ENCODE measurements around the gene TUBGCP3. TPM values are rescaled to one million over a fixed set of nuclear protein-coding genes. Genes with fewer than 3 reads are reported as not detected.

Gene TUBGCP3
- total and polyA plus RNA-seq, 2 experiments from 2014 or later, result 12.8 to 40.2 TPM

GRCh38 chr13:112624040-112624439 lies 36.1 kb upstream of the TUBGCP3 start:
- peaks cover 2% of the 10 kb centered on the region; the same call in 1 of the 3 replicates for H3K4me1 Mint-ChIP-seq

More at GRCh38 chr13:112624040-112624439, 36.1 kb upstream of the TUBGCP3 start:
- Histone ChIP-seq H3K36me3 (ENCODE audit: insufficient read depth) (no peaks in the 10 kb centered on the region), H3K27me3 (ENCODE audit: insufficient read depth) (no peaks in the 10 kb centered on the region), H3K4me3 (no peak overlapping the region), H3K27ac (ENCODE audit: low read depth) (no peak overlapping the region), H3F3A (replicated peaks; ENCODE audit: low read depth) (no peaks in the 10 kb centered on the region), H3K4me1 (ENCODE audit: insufficient read depth) (no peaks in the 10 kb centered on the region), H4K20me1 (replicated peaks; ENCODE audit: insufficient read depth) (no peaks in the 10 kb centered on the region), H2AFZ (no peak overlapping the region), H3K79me2 (replicated peaks; ENCODE audit: insufficient read depth) (no peaks in the 10 kb centered on the region), H3K4me2 (no peak overlapping the region), H3K9me2 (ENCODE audit: insufficient read depth) (no peaks in the 10 kb centered on the region)
- H3K9me3 Mint-ChIP-seq, result no peaks in the 10 kb centered on the region
- TF ChIP-seq POLR2AphosphoS5 (IDR thresholded peaks at IDR 0.05; ENCODE audit: low read depth) (no peak), NANOG (IDR thresholded peaks at IDR 0.05; ENCODE audit: borderline replicate concordance) (no peak), ZNF331 (CRISPR knock-in tag; IDR thresholded peaks at IDR 0.05; ENCODE audit: low read depth) (no peak), JUNB (IDR thresholded peaks at IDR 0.05; ENCODE audit: unreplicated experiment) (no peak), EZH2 (IDR thresholded peaks at IDR 0.05; ENCODE audit: low read depth, unreplicated experiment) (no peak), STAT1 (IDR thresholded peaks at IDR 0.05; ENCODE audit: unreplicated experiment) (no peak), ETS1 (IDR thresholded peaks at IDR 0.05) (no peak), CREB1 (CRISPR knock-in tag; IDR thresholded peaks at IDR 0.05; ENCODE audit: low read depth) (no peak), EZH2phosphoT487 (IDR thresholded peaks at IDR 0.05; ENCODE audit: unreplicated experiment) (no peak)
- TF ChIP-seq, protein P1, sequence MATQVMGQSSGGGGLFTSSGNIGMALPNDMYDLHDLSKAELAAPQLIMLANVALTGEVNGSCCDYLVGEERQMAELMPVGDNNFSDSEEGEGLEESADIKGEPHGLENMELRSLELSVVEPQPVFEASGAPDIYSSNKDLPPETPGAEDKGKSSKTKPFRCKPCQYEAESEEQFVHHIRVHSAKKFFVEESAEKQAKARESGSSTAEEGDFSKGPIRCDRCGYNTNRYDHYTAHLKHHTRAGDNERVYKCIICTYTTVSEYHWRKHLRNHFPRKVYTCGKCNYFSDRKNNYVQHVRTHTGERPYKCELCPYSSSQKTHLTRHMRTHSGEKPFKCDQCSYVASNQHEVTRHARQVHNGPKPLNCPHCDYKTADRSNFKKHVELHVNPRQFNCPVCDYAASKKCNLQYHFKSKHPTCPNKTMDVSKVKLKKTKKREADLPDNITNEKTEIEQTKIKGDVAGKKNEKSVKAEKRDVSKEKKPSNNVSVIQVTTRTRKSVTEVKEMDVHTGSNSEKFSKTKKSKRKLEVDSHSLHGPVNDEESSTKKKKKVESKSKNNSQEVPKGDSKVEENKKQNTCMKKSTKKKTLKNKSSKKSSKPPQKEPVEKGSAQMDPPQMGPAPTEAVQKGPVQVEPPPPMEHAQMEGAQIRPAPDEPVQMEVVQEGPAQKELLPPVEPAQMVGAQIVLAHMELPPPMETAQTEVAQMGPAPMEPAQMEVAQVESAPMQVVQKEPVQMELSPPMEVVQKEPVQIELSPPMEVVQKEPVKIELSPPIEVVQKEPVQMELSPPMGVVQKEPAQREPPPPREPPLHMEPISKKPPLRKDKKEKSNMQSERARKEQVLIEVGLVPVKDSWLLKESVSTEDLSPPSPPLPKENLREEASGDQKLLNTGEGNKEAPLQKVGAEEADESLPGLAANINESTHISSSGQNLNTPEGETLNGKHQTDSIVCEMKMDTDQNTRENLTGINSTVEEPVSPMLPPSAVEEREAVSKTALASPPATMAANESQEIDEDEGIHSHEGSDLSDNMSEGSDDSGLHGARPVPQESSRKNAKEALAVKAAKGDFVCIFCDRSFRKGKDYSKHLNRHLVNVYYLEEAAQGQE (IDR thresholded peaks at IDR 0.05; ENCODE audit: unreplicated experiment), result no peak
- TF ChIP-seq, protein P2, sequence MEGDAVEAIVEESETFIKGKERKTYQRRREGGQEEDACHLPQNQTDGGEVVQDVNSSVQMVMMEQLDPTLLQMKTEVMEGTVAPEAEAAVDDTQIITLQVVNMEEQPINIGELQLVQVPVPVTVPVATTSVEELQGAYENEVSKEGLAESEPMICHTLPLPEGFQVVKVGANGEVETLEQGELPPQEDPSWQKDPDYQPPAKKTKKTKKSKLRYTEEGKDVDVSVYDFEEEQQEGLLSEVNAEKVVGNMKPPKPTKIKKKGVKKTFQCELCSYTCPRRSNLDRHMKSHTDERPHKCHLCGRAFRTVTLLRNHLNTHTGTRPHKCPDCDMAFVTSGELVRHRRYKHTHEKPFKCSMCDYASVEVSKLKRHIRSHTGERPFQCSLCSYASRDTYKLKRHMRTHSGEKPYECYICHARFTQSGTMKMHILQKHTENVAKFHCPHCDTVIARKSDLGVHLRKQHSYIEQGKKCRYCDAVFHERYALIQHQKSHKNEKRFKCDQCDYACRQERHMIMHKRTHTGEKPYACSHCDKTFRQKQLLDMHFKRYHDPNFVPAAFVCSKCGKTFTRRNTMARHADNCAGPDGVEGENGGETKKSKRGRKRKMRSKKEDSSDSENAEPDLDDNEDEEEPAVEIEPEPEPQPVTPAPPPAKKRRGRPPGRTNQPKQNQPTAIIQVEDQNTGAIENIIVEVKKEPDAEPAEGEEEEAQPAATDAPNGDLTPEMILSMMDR (conservative IDR thresholded peaks at IDR 0.05; ENCODE audit: low read depth in 2 of 2), result no peak
- TF ChIP-seq, protein P3, sequence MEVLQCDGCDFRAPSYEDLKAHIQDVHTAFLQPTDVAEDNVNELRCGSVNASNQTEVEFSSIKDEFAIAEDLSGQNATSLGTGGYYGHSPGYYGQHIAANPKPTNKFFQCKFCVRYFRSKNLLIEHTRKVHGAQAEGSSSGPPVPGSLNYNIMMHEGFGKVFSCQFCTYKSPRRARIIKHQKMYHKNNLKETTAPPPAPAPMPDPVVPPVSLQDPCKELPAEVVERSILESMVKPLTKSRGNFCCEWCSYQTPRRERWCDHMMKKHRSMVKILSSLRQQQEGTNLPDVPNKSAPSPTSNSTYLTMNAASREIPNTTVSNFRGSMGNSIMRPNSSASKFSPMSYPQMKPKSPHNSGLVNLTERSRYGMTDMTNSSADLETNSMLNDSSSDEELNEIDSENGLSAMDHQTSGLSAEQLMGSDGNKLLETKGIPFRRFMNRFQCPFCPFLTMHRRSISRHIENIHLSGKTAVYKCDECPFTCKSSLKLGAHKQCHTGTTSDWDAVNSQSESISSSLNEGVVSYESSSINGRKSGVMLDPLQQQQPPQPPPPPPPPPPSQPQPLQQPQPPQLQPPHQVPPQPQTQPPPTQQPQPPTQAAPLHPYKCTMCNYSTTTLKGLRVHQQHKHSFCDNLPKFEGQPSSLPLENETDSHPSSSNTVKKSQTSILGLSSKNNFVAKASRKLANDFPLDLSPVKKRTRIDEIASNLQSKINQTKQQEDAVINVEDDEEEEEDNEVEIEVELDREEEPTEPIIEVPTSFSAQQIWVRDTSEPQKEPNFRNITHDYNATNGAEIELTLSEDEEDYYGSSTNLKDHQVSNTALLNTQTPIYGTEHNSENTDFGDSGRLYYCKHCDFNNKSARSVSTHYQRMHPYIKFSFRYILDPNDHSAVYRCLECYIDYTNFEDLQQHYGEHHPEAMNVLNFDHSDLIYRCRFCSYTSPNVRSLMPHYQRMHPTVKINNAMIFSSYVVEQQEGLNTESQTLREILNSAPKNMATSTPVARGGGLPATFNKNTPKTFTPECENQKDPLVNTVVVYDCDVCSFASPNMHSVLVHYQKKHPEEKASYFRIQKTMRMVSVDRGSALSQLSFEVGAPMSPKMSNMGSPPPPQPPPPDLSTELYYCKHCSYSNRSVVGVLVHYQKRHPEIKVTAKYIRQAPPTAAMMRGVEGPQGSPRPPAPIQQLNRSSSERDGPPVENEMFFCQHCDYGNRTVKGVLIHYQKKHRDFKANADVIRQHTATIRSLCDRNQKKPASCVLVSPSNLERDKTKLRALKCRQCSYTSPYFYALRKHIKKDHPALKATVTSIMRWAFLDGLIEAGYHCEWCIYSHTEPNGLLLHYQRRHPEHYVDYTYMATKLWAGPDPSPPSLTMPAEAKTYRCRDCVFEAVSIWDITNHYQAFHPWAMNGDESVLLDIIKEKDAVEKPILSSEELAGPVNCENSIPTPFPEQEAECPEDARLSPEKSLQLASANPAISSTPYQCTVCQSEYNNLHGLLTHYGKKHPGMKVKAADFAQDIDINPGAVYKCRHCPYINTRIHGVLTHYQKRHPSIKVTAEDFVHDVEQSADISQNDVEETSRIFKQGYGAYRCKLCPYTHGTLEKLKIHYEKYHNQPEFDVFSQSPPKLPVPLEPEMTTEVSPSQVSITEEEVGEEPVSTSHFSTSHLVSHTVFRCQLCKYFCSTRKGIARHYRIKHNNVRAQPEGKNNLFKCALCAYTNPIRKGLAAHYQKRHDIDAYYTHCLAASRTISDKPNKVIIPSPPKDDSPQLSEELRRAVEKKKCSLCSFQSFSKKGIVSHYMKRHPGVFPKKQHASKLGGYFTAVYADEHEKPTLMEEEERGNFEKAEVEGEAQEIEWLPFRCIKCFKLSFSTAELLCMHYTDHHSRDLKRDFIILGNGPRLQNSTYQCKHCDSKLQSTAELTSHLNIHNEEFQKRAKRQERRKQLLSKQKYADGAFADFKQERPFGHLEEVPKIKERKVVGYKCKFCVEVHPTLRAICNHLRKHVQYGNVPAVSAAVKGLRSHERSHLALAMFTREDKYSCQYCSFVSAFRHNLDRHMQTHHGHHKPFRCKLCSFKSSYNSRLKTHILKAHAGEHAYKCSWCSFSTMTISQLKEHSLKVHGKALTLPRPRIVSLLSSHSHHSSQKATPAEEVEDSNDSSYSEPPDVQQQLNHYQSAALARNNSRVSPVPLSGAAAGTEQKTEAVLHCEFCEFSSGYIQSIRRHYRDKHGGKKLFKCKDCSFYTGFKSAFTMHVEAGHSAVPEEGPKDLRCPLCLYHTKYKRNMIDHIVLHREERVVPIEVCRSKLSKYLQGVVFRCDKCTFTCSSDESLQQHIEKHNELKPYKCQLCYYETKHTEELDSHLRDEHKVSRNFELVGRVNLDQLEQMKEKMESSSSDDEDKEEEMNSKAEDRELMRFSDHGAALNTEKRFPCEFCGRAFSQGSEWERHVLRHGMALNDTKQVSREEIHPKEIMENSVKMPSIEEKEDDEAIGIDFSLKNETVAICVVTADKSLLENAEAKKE (CRISPR knock-in tag; IDR thresholded peaks at IDR 0.05), result no peak
- H3K27me3 Mint-ChIP-seq (ENCODE audit: insufficient read depth, low read depth, poor library complexity), result peaks cover 13% of the 10 kb centered on the region
- H3K4me3 Mint-ChIP-seq, result no peak overlapping the region
- no peak for DNase-seq (ENCODE audit: low spot score)
- no peak for ATAC-seq
- H3K27ac Mint-ChIP-seq, result no peak overlapping the region
- H3K36me3 Mint-ChIP-seq (ENCODE audit: low read depth), result no peaks in the 10 kb centered on the region
